GM18519 (cell line): ENCODE results near the gene HOXD11.

ENCODE experiments used
- ATAC-seq: cut with Tn5 transposase; IDR thresholded peaks from one replicate; pipeline ENCODE4 v1.9.1; 2021; ENCODE audit warnings: mild to moderate bottlenecking, moderate library complexity; ENCODE audit not compliant: unreplicated experiment, low FRiP score

The HOXD11 gene

GRCh38 chr2:176106581-176107539, at the start of gene HOXD11:
Gene HOXD11 (plus strand): TSS chr2:176107280. CDS start chr2:176107356, 76 bp downstream.
- ATAC-seq = no peak

- ATAC-seq = no peak
Observed at GRCh38 chr2:176063958-176064357, 43.1 kb upstream of the HOXD11 start.

GRCh38 chr2:176066645-176067588, 40.2 kb upstream of the HOXD11 start:
- ATAC-seq = no peak

GRCh38 chr2:176067589-176068418, 39.3 kb upstream of the HOXD11 start:
- no peak for ATAC-seq

- ATAC-seq = no peak
Observed at GRCh38 chr2:176068419-176068832, 38.7 kb upstream of the HOXD11 start.

- no peak for ATAC-seq
Observed at GRCh38 chr2:176071330-176072291, 35.5 kb upstream of the HOXD11 start.

GRCh38 chr2:176072292-176072669, 34.8 kb upstream of the HOXD11 start:
- ATAC-seq = no peak

GRCh38 chr2:176072951-176073904, 33.9 kb upstream of the HOXD11 start:
- no peak for ATAC-seq

GRCh38 chr2:176074919-176075425, 32.1 kb upstream of the HOXD11 start:
- ATAC-seq = no peak

GRCh38 chr2:176075481-176075880, 31.6 kb upstream of the HOXD11 start:
- ATAC-seq = no peak

- no peak for ATAC-seq
Observed at GRCh38 chr2:176076063-176076462, 31.0 kb upstream of the HOXD11 start.

GRCh38 chr2:176076796-176077195, 30.3 kb upstream of the HOXD11 start:
- ATAC-seq = no peak

GRCh38 chr2:176078541-176079284, 28.4 kb upstream of the HOXD11 start:
- ATAC-seq = no peak

- no peak for ATAC-seq
Observed at GRCh38 chr2:176079285-176079830, 27.7 kb upstream of the HOXD11 start.

GRCh38 chr2:176079831-176080539, 27.1 kb upstream of the HOXD11 start:
- no peak for ATAC-seq
